WTC11 (cell line): ENCODE data around the gene IPO9. TPM values are rescaled to one million over a fixed set of nuclear protein-coding genes. Genes with fewer than 3 reads are reported as not detected.

Experiments
- ATAC-seq: fragments of 200-7000 bp; cut with Tn5 transposase; 2 replicates; pipeline ENCODE4 v1.10.0; 2021; ENCODE audit warnings: mild to moderate bottlenecking, moderate library complexity
- CTCF ChIA-PET: fragments of 300-600 bp; sonication (Branson Sonifier 250); formaldehyde crosslinking; loops from one replicate; lab custom pipeline; 2021; ENCODE audit warnings: antibody characterized with exemption; lab: Charles Lee
- POLR2A ChIA-PET: fragments of 350-600 bp; sonication (Branson Sonifier 250); formaldehyde crosslinking; loops from one replicate; lab custom pipeline; 2021; ENCODE audit warnings: antibody characterized with exemption; lab: Charles Lee
- DNase-seq: peaks from one replicate; pipeline ENCODE4 v3.0.0; 2021; ENCODE audit warnings: low spot score
- H3K27ac Mint-ChIP-seq: 2 replicates; pipeline ENCODE4 v1.8.0; 2021; ENCODE audit warnings: mixed read lengths
- H3K27me3 Mint-ChIP-seq: 2 replicates; pipeline ENCODE4 v1.8.0; 2021; ENCODE audit warnings: low read depth, mild to moderate bottlenecking, moderate library complexity, mixed read lengths
- H3K36me3 Mint-ChIP-seq: 2 replicates; pipeline ENCODE4 v1.8.0; 2021; ENCODE audit warnings: mixed read lengths
- H3K4me1 Mint-ChIP-seq: 2 replicates; pipeline ENCODE4 v1.8.0; 2022; ENCODE audit warnings: mixed read lengths
- H3K4me3 Mint-ChIP-seq: 2 replicates; pipeline ENCODE4 v1.8.0; 2021; ENCODE audit warnings: mild to moderate bottlenecking, moderate library complexity, mixed read lengths
- H3K9me3 Mint-ChIP-seq: 2 replicates; pipeline ENCODE4 v1.8.0; 2021; ENCODE audit warnings: mixed read lengths
- AFF4 ChIP-seq: sonication (generic); formaldehyde crosslinking; IDR thresholded peaks from 2 replicates; pipeline ENCODE4 v1.8.1; 2023; ENCODE audit warnings: mild to moderate bottlenecking, missing genetic modification reagents, borderline replicate concordance
- ATF1 ChIP-seq: sonication (generic); formaldehyde crosslinking; IDR thresholded peaks from 2 replicates; pipeline ENCODE4 v1.8.1; 2023; ENCODE audit warnings: mild to moderate bottlenecking, moderate library complexity, missing genetic modification reagents
- E2F4 ChIP-seq: sonication (generic); formaldehyde crosslinking; IDR thresholded peaks from 2 replicates; pipeline ENCODE4 v1.8.1; 2022; ENCODE audit warnings: low read depth, mild to moderate bottlenecking, moderate library complexity, missing genetic modification reagents, borderline replicate concordance
- HMGXB4 ChIP-seq: sonication (generic); formaldehyde crosslinking; IDR thresholded peaks from 2 replicates; pipeline ENCODE4 v1.8.1; 2023; ENCODE audit warnings: mild to moderate bottlenecking, moderate library complexity, missing genetic modification reagents
- JUN ChIP-seq: sonication (generic); formaldehyde crosslinking; IDR thresholded peaks from 2 replicates; pipeline ENCODE4 v1.8.0; 2023; ENCODE audit warnings: mild to moderate bottlenecking, missing genetic modification reagents
- PREB ChIP-seq: sonication (generic); formaldehyde crosslinking; IDR thresholded peaks from 2 replicates; pipeline ENCODE4 v1.8.1; 2022; ENCODE audit warnings: mild to moderate bottlenecking, missing genetic modification reagents, moderate library complexity, borderline replicate concordance
- RELA ChIP-seq: sonication (generic); formaldehyde crosslinking; IDR thresholded peaks from 2 replicates; pipeline ENCODE4 v1.8.1; 2022; ENCODE audit warnings: missing genetic modification reagents, mild to moderate bottlenecking, borderline replicate concordance
- RORB ChIP-seq: fragments of 250-450 bp; sonication (Bioruptor Pico); IDR thresholded peaks from 2 replicates; pipeline ENCODE4 v1.9.0; 2021; ENCODE audit warnings: mild to moderate bottlenecking
- SMAD3 ChIP-seq: sonication (generic); formaldehyde crosslinking; IDR thresholded peaks from 2 replicates; pipeline ENCODE4 v1.8.0; 2022; ENCODE audit warnings: missing genetic modification reagents, mild to moderate bottlenecking, borderline replicate concordance
- TP53 ChIP-seq: sonication (generic); formaldehyde crosslinking; IDR thresholded peaks from 2 replicates; pipeline ENCODE4 v1.8.1; 2023; ENCODE audit warnings: mild to moderate bottlenecking, missing genetic modification reagents
- USF2 ChIP-seq: sonication (generic); formaldehyde crosslinking; IDR thresholded peaks from 2 replicates; pipeline ENCODE4 v1.8.1; 2023; ENCODE audit warnings: mild to moderate bottlenecking, missing genetic modification reagents, moderate library complexity
- ZNF121 ChIP-seq: sonication (generic); formaldehyde crosslinking; IDR thresholded peaks from 2 replicates; pipeline ENCODE4 v1.8.0; 2023; ENCODE audit warnings: missing genetic modification reagents
- ZNF138 ChIP-seq: sonication (generic); formaldehyde crosslinking; conservative IDR thresholded peaks from 2 replicates; pipeline ENCODE4 v1.8.1; 2022; ENCODE audit warnings: mild to moderate bottlenecking, moderate library complexity, missing genetic modification reagents
- ZNF219 ChIP-seq: sonication (generic); formaldehyde crosslinking; IDR thresholded peaks from 2 replicates; pipeline ENCODE4 v1.8.0; 2023; ENCODE audit warnings: missing genetic modification reagents, mild to moderate bottlenecking, borderline replicate concordance
- ZNF232 ChIP-seq: sonication (generic); formaldehyde crosslinking; IDR thresholded peaks from 2 replicates; pipeline ENCODE4 v1.8.0; 2022; ENCODE audit warnings: mild to moderate bottlenecking, missing genetic modification reagents
- ZNF281 ChIP-seq: sonication (generic); formaldehyde crosslinking; IDR thresholded peaks from 2 replicates; pipeline ENCODE4 v1.8.0; 2023; ENCODE audit warnings: mild to moderate bottlenecking, missing genetic modification reagents
- ZSCAN18 ChIP-seq: fragments of 250-450 bp; sonication (Bioruptor Pico); IDR thresholded peaks from 2 replicates; pipeline ENCODE4 v2.1.2; 2022; ENCODE audit warnings: mild to moderate bottlenecking, moderate library complexity
- total RNA-seq: library from RNA; stranded (reverse); gene quantifications from 3 replicates; pipeline ENCODE4 v1.2.3, GENCODE V29; 2021

Gene IPO9
- total RNA-seq, 1 experiment from 2014 or later: 97.2 TPM

- TF ChIP-seq USF2 (CRISPR knock-in tag) (no peak), ZSCAN18 (no peak), PREB (CRISPR knock-in tag) (no peak), AFF4 (CRISPR knock-in tag) (no peak), ZNF138 (CRISPR knock-in tag) (no peak)
Observed at GRCh38 chr1:201847150-201847549, 18.2 kb downstream of the IPO9 start (continued).

GRCh38 chr1:201848230-201848629 lies 19.3 kb downstream of the IPO9 start:
- no peak for TF ChIP-seq SMAD3 (CRISPR knock-in tag)
- no peak for TF ChIP-seq E2F4 (CRISPR knock-in tag)
- no peak for TF ChIP-seq RELA
- TF ChIP-seq ZNF121: no peak
- POLR2A ChIA-PET: no interaction called here

GRCh38 chr1:201849372-201850052 lies 20.6 kb downstream of the IPO9 start:
- Mint-ChIP-seq H3K36me3 (peaks cover 54% of the 10 kb centered on the region), H3K27ac (no peak overlapping the region), H3K4me3 (no peak overlapping the region), H3K9me3 (no peaks in the 10 kb centered on the region), H3K4me1 (no peaks in the 10 kb centered on the region), H3K27me3 (no peaks in the 10 kb centered on the region)
- POLR2A ChIA-PET: no interaction called here
- no peak for ATAC-seq
- no peak for DNase-seq
- CTCF ChIA-PET: interaction anchor here (1.1 kb wide), 1 partner anchor 55 kb away, joined by 3 read pairs; no protein-coding TSS in a partner anchor
- TF ChIP-seq ATF1 (CRISPR knock-in tag): no peak
- TF ChIP-seq RORB (CRISPR knock-in tag): no peak
- TF ChIP-seq E2F4 (CRISPR knock-in tag): no peak
- no peak for TF ChIP-seq HMGXB4
- TF ChIP-seq ZNF281: no peak
- TF ChIP-seq TP53 (CRISPR knock-in tag): no peak
- no peak for TF ChIP-seq ZNF232 (CRISPR knock-in tag)
- no peak for TF ChIP-seq JUN (CRISPR knock-in tag)
- TF ChIP-seq ZNF219 (CRISPR knock-in tag): no peak

More at GRCh38 chr1:201848230-201848629, 19.3 kb downstream of the IPO9 start:
- CTCF ChIA-PET: interaction anchor here (0.9 to 1.1 kb wide), 2 partner anchors 19 to 53 kb away, joined by 3 read pairs; partner anchors contain the start of gene IPO9
- H3K9me3 Mint-ChIP-seq: no peaks in the 10 kb centered on the region
- H3K4me1 Mint-ChIP-seq: no peaks in the 10 kb centered on the region
- peaks cover 48% of the 10 kb centered on the region for H3K36me3 Mint-ChIP-seq
- H3K27me3 Mint-ChIP-seq: no peaks in the 10 kb centered on the region
- no peak overlapping the region for H3K27ac Mint-ChIP-seq
- DNase-seq (no peak), ATAC-seq (no peak)
- no peak overlapping the region for H3K4me3 Mint-ChIP-seq
